GM19351 (cell line): ENCODE measurements around the gene STAC3.

ENCODE experiments used
- ATAC-seq: cut with Tn5 transposase; IDR thresholded peaks from one replicate; pipeline ENCODE4 v1.9.1; 2021; ENCODE audit warnings: mild to moderate bottlenecking, moderate library complexity; ENCODE audit not compliant: unreplicated experiment

STAC3 gene

DNA sequence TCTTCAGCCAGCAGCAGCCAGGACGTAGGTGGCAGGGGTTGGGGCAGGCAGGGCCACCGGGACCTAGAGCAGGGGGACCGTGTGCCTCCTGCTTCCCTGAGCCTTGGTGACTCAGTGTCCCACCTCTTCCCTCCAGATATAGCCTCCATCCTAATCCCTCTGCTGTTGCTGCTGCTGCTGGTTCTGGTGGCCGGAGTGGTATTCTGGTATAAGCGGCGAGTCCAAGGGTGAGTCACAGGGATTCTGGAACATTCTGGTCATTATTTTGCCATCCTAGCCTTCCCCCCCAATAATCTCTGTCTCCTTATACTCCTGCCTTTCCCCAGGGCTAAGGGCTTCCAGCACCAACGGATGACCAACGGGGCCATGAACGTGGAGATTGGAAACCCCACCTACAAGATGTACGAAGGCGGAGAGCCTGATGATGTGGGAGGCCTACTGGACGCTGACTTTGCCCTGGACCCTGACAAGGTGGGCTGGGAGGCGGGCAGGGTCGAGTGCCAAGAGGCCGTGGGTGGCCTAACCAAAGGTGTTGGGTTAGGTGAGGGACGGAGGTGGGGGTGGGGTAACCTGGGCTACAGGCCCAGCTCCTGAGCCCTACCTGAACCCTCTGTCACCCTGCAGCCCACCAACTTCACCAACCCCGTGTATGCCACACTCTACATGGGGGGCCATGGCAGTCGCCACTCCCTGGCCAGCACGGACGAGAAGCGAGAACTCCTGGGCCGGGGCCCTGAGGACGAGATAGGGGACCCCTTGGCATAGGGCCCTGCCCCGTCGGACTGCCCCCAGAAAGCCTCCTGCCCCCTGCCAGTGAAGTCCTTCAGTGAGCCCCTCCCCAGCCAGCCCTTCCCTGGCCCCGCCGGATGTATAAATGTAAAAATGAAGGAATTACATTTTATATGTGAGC lies 38.9 kb downstream of the STAC3 start:
- no peak for ATAC-seq

DNA sequence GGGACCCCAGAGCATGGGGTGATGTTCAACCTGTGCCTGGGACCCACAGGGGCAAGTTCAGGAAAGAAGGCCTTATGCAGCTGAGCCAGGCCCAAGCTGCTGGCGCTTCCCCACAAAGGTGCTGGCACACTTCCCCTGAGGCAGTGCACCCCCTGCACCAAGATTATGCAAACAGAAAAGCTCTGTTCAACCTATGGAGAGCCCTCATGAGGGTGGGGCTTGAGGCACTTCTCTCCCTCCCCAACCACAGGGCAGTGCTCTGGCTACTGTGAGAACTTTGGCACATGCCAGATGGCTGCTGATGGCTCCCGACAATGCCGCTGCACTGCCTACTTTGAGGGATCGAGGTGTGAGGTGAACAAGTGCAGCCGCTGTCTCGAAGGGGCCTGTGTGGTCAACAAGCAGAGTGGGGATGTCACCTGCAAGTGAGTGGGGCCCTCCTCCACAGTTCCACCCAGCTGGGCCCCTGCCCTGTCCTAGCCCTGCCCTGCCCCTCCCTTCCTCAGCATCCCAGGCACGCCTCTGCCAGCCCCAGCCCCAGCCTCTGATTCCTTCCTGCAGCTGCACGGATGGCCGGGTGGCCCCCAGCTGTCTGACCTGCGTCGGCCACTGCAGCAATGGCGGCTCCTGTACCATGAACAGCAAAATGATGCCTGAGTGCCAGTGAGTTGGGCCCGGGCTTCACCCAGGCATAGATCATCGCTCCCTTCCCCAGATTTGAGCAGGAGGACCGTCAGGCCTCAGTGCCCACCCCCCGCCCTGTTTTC lies 39.9 kb downstream of the STAC3 start:
- ATAC-seq, result no peak

DNA sequence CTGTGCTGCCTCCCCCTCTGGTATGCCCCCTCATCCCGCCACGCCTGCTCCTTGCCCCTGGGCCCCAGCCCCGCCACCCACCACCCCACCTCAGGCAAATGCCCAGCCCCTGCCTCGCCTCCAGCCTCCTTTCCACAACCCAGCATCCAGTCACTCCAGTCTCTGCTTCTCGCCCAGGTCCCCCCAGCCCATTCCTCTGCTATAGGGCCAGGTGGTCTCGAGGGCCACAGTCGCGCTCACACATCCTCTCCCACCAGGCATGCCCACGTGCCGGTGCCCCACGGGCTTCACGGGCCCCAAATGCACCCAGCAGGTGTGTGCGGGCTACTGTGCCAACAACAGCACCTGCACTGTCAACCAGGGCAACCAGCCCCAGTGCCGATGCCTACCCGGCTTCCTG lies 40.5 kb downstream of the STAC3 start:
- no peak for ATAC-seq

DNA sequence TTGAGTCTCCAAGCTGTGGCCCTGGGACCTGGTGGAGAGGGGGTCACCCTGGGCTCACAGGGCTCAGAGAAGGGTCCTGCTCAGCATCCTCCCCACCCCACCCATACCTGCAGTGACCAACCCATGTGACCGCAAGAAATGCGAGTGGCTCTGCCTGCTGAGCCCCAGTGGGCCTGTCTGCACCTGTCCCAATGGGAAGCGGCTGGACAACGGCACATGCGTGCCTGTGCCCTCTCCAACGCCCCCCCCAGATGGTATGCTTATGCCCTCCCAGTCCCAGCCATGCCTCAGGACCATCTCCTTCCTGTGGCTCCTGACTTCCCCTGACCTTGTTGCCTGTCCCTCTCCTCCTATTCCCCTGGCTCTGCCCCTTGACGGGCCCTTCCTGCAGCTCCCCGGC lies 41.1 kb downstream of the STAC3 start:
- no peak for ATAC-seq

DNA sequence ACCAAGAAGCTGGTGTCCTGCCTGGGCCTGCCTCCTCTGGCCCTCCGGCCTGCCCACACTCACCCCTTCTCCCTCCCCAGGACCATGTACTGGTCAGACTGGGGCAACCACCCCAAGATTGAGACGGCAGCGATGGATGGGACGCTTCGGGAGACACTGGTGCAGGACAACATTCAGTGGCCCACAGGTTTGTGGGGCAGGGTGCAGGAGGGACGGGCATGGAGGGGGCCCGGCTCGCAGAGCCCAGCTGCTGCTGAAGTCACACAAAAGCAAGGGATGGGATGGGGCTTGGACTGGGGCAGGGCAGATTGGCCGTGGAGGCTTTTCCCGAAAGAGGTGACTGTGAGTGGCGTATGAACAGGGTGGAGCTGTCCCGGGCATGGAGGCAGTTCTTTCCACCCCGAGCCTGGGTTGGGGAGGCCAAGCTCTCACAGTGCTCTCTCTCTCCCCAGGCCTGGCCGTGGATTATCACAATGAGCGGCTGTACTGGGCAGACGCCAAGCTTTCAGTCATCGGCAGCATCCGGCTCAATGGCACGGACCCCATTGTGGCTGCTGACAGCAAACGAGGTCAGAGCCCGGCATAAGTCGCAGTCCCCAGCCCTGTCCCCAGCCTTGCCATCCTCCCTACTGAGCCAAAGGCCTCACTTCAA lies 42.2 kb downstream of the STAC3 start:
- no peak for ATAC-seq

DNA sequence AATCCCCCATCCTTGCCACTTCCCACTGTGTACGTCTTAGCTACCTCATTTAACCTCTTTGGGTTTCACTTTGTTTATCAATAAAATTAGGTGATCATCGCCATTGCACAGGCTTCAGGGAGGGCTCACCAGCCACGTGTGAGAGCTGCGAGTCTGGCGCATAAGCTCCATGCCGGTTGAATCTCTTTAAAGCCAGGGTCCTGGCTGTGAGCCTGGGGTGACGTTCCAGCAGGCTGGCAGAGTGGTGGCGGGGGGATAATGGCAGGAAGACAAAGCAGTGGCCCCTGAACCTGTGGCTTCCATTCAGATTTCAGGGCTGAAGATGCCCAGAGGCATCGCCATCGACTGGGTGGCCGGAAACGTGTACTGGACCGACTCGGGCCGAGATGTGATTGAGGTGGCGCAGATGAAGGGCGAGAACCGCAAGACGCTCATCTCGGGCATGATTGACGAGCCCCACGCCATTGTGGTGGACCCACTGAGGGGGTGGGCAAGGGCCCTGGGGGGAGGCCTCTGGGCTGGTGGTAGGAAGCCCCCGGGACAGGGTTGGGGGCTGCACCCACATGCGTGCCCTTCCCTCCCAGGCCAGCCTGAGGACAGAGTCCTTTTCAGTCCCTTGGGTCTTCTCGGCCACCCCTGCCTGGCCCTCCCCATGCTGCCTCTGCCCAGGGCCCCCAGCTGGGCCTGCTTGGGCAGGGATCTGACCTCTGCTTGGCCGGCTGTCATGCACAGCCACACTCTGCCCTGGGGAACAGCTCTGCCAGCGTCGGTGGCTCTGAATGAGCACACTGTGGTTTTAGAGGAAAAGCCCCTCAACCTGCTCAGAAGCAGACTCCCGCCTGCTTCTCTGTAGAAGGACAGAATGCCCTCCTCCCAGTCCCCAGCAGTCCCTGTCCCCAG lies 43.0 kb downstream of the STAC3 start:
- no peak for ATAC-seq

DNA sequence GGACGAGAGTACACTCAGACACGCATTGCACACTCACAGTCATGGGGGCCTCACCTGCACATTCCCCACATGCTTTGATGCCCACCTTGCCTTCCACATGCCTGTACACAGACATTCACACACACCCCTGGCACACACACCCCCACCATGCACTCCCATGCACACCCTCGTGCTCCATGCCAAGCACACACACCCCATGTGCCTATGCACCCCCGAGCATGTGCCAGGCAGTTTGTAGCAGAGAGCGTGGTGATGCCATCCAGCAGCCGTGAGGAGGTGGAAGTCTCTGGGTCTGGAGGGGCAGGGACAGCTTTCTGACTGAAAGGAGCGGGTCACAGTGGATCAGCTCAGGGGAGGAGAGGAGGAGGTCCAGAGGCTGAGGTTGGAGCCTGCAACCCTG lies 45.1 kb downstream of the STAC3 start:
- ATAC-seq, result no peak

DNA sequence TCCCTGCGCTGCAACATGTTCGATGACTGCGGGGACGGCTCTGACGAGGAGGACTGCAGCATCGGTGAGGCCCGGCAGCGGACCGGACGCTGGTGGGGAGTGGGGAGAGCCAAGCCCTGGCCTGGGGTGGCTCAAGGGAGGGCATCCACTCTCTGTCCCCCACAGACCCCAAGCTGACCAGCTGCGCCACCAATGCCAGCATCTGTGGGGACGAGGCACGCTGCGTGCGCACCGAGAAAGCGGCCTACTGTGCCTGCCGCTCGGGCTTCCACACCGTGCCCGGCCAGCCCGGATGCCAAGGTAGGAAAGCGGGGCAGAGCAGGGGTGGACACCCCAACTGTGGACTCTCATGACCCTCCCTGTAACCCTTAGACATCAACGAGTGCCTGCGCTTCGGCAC lies 45.8 kb downstream of the STAC3 start:
- no peak for ATAC-seq

DNA sequence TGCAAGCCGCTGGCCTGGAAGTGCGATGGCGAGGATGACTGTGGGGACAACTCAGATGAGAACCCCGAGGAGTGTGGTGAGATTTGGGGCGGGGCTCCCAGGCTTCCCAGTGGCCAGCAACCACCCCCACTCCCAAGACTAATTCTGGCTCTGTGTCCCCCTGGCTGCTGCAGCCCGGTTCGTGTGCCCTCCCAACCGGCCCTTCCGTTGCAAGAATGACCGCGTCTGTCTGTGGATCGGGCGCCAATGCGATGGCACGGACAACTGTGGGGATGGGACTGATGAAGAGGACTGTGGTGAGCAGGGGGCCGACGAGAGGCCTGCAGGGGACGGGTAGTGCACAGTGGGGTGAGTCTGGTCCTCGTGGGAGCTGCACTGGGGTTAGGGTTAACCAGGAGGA lies 46.5 kb downstream of the STAC3 start:
- no peak for ATAC-seq

DNA sequence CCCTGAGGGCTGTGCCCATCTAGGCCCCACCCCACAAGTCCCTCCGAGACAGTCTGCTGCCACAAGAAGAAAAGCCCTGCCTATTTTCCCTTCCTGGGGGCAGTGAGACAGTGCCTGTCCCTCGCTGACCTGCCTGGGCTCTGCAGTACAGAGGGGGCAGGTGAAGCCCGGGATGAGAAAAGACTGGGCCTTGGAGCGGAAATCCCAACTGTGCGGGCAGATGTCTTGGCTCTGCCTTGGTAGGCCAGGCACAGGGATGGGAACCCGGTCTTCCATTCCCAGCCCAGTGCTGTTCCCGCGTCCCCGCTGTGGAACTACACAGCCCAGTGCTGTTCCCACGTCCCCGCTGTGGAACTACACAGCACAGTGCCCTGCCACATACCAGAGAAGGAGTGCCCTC lies 47.2 kb downstream of the STAC3 start:
- no peak for ATAC-seq

DNA sequence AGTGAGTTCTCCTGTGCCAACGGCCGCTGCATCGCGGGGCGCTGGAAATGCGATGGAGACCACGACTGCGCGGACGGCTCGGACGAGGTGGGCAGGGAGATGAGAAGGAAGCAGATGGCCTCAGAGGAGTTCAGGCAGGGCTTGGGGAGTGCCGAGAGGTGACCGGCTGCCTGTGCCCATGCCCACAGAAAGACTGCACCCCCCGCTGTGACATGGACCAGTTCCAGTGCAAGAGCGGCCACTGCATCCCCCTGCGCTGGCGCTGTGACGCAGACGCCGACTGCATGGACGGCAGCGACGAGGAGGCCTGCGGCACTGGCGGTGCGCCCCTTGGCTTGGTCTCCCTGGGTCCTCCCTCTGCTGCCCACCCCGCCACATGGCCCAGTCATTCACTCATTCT lies 47.8 kb downstream of the STAC3 start:
- no peak for ATAC-seq

DNA sequence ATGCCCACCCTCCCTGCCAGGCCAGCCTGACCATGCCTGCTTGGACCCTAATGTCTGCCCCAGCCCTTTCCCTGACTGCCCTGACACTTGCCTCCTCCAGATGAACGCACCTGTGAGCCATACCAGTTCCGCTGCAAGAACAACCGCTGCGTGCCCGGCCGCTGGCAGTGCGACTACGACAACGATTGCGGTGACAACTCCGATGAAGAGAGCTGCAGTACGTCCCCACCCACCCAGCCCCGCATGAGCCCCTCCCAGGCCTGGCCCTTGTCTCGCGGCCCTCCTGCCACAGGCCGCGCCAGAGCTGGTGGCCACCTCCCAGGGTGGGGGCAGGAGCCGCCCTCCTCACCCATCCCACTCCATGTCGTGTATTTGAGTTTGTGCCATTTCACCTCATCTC lies 48.7 kb downstream of the STAC3 start:
- ATAC-seq, result no peak

DNA sequence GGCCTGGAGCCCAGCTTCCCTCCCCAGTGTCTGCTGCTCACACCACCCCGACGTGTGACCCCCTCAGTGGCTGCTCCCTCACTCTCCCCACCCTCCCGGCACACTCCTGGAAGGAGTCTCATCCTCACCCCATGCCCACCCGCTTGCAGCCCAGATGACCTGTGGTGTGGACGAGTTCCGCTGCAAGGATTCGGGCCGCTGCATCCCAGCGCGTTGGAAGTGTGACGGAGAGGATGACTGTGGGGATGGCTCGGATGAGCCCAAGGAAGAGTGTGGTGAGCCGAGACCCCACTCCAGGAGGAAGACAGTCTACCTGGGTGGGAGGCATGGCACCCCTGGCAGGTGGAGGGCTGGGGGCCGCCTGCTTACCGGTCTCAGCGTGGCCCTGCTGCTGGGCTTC lies 49.4 kb downstream of the STAC3 start:
- no peak for ATAC-seq

DNA sequence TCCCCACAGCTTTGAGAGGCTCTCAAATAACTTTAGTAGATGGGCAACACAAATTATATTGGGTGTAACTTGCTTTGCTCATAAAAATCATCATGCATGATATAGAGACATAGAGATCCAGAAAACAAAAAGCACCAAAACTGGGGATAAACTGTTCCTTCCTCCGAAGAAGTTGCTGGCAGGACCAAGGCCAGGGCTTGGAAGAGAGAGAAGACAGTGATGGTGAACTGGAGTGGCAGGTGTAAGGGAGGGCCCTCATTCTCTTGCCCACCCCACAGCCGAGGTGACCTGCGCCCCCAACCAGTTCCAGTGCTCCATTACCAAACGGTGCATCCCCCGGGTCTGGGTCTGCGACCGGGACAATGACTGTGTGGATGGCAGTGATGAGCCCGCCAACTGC lies 49.8 kb downstream of the STAC3 start:
- no peak for ATAC-seq

DNA sequence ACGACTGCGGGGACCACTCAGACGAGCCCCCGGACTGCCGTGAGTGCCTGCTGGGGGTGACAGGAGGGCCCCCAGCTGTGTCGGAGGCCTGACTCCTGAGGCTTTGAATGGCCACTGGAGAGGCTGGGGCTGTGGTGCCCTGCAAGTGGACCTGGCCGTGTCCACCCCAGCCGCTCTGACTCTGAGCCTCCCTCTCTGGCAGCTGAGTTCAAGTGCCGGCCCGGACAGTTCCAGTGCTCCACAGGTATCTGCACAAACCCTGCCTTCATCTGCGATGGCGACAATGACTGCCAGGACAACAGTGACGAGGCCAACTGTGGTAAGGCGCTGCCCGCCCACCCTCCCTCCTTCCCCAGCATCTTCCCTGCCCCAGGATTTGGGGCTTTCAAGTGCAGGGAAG lies 50.5 kb downstream of the STAC3 start:
- no peak for ATAC-seq

DNA sequence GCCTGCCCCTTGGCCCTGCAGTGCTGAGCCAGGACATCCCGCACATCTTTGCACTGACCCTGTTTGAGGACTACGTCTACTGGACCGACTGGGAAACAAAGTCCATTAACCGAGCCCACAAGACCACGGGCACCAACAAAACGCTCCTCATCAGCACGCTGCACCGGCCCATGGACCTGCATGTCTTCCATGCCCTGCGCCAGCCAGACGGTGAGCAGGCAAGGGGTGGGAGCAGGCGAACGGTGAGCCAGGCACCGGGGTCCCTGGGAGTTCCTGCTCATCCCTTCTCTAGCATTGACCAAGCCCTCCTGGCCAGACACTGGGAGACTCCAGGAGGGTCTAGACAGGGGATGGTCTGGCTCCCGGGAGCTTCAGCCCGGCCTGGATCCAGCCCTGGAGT lies 51.8 kb downstream of the STAC3 start:
- ATAC-seq, result no peak

DNA sequence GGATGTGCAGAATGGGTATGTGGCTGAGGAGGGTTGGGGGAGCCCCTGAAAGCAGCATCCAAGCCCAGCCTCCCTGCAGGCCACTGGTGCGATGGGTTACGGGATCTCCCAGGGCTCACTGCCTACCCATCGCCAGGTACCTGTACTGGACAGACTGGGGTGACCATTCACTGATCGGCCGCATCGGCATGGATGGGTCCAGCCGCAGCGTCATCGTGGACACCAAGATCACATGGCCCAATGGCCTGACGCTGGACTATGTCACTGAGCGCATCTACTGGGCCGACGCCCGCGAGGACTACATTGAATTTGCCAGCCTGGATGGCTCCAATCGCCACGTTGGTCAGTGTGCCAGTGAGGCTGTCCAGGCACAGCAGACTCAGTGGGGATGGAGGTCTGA lies 52.7 kb downstream of the STAC3 start:
- ATAC-seq, result no peak

DNA sequence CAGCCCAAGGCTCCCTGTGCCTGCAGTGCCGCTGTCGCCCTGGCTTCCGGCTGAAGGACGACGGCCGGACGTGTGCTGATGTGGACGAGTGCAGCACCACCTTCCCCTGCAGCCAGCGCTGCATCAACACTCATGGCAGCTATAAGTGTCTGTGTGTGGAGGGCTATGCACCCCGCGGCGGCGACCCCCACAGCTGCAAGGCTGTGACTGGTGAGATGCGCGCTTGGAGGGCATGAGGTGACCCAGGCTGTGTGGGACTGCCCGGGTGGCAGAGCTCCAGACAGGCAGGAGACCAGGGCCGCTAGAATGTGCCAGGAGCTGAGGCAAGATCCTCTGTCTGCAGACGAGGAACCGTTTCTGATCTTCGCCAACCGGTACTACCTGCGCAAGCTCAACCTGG lies 54.0 kb downstream of the STAC3 start:
- ATAC-seq, result no peak

DNA sequence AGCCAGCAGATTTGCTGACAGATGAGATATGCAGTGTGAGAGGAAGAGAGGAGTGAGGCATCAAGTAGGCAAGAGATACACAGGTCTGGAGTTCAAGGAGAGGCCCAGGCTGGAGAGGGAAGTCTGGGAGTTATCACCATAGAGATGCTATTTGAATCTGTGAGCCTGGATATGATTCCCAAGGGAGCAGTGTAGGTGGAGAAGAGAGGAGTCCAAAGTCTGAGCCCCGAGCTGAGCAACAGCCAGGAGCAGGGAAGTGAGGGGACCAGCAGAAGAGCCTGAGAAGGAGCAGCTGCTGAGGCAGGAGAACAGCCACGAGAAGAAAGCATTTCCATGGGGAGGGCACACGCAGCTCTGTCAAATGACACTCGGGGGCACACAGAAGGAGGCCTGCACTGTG lies 54.5 kb downstream of the STAC3 start:
- ATAC-seq, result no peak

DNA sequence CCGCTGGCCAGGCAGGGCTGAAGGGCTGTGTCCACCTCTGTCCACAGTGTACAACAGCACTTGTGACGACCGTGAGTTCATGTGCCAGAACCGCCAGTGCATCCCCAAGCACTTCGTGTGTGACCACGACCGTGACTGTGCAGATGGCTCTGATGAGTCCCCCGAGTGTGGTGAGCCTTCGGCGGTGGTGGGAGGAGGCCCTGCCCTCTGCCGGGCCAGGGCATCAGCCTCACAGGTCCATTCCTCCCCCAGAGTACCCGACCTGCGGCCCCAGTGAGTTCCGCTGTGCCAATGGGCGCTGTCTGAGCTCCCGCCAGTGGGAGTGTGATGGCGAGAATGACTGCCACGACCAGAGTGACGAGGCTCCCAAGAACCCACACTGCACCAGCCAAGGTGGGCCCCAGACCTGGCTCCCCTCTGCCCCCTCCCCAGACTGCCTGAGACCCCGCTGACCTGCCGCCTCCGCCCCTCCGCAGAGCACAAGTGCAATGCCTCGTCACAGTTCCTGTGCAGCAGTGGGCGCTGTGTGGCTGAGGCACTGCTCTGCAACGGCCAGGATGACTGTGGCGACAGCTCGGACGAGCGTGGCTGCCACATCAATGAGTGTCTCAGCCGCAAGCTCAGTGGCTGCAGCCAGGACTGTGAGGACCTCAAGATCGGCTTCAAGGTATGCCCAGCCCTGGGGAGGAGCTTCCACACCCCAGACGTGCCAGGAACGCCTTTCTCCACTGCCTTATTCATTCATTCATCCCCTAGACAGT lies 55.2 kb downstream of the STAC3 start:
- no peak for ATAC-seq
